ENCODE results near the gene SDK1. TPM values are rescaled to one million over a fixed set of nuclear protein-coding genes. Genes with fewer than 3 reads are reported as not detected.

SDK1 gene
- total RNA-seq, 1 donor from 2014 or later, result 3.9 TPM

DNA sequence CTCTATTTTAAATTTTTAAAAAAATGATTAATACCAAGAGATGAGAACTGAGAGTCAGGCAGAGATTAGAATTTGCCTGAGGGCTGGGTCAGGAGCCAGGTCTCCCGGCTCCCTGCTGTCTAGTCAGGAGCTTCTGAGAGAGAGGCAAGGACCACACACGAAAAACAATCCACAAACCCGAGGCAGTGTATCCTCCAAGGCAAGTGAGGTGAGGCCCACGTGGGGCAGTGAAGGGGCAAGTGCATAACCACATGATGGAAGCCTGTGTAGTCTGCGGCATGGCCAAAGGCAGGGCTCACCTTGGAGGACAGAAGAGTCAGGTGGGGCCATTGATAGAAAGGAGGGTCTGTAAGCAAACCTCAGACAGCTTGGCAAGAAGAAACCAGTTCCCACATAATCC, 839.9 kb downstream of the SDK1 start:
- H3K27me3 ChIP-seq (ENCODE audit: control insufficient read depth, insufficient read depth, low read length), result peaks cover 20% of the 10 kb centered on the region
- no peak overlapping the region for H3K4me3 ChIP-seq (ENCODE audit: low read depth, low read length)
- no peak for DNase-seq (ENCODE audit: low read depth)
- TF ChIP-seq, protein P1, sequence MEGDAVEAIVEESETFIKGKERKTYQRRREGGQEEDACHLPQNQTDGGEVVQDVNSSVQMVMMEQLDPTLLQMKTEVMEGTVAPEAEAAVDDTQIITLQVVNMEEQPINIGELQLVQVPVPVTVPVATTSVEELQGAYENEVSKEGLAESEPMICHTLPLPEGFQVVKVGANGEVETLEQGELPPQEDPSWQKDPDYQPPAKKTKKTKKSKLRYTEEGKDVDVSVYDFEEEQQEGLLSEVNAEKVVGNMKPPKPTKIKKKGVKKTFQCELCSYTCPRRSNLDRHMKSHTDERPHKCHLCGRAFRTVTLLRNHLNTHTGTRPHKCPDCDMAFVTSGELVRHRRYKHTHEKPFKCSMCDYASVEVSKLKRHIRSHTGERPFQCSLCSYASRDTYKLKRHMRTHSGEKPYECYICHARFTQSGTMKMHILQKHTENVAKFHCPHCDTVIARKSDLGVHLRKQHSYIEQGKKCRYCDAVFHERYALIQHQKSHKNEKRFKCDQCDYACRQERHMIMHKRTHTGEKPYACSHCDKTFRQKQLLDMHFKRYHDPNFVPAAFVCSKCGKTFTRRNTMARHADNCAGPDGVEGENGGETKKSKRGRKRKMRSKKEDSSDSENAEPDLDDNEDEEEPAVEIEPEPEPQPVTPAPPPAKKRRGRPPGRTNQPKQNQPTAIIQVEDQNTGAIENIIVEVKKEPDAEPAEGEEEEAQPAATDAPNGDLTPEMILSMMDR (IDR thresholded peaks at IDR 0.05; ENCODE audit: insufficient read depth, low read length, poor library complexity, severe bottlenecking), result no peak
- H3K36me3 ChIP-seq (ENCODE audit: control insufficient read depth, insufficient read depth, low read length), result peaks cover under 1% of the 10 kb centered on the region

DNA sequence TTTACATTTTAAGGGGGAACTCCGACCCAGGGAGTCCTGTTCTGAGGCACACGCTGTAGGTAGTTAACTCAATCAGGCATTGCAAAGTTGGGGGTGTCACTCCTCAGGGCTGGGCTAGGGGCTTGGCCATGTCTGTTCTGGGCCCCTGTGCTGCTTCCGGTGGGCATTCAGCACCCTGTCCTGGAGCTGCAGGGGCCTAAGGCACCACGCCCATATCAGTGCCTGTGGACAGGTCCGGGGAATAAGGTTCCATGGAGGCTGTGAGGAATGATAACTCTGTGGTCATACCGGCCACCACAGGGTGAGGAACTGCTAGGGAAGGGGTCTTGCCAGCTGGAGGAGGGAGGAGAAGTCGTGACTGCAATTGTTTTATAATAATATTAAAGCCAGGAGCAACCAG, 842.0 kb downstream of the SDK1 start:
- H3K27me3 ChIP-seq (ENCODE audit: control insufficient read depth, insufficient read depth, low read length), result peaks cover 20% of the 10 kb centered on the region
- peaks cover 1% of the 10 kb centered on the region for H3K36me3 ChIP-seq (ENCODE audit: control insufficient read depth, insufficient read depth, low read length)
- no peak for DNase-seq (ENCODE audit: low read depth)
- no peak overlapping the region for H3K4me3 ChIP-seq (ENCODE audit: low read depth, low read length)
- TF ChIP-seq, protein P1 (IDR thresholded peaks at IDR 0.05; ENCODE audit: insufficient read depth, low read length, poor library complexity, severe bottlenecking), result no peak

DNA sequence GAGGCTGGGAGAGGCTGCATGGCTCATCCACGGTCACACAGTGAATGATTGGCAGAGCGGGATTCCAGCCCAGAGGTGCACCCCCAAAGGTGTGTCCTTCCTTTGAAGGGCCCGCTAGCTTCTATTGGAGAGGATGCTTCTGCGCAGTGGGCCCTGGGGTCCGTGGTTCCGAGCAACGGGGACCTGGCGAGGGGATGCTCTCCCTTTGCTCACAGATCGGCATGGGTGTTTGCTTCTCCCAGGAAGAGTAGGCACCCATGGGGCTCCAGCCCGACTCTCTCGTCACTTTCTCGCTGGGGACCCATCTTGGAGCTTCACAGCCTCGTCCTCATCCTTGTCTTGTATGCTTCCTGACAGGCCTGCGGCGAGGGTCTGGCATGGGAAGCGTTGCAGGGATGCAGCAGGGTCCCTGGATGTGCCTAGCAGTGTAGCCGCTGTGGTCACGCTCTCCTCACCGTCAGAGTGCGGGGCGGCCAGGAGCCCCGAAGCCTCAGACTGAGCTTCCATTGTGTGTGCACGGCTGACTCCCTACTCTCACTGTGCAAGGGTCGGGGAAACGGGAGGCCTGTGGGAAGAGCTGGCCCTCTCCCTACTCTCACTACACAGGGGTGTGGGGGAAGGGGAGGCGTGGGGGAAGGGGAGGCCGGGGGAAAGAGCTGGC, 842.6 kb downstream of the SDK1 start:
- TF ChIP-seq, protein P1 (IDR thresholded peaks at IDR 0.05; ENCODE audit: insufficient read depth, low read length, poor library complexity, severe bottlenecking), result no peak
- Histone ChIP-seq H3K4me3 (ENCODE audit: low read depth, low read length) (no peak overlapping the region), H3K36me3 (ENCODE audit: control insufficient read depth, insufficient read depth, low read length) (peaks cover 1% of the 10 kb centered on the region), H3K27me3 (ENCODE audit: control insufficient read depth, insufficient read depth, low read length) (peaks cover 20% of the 10 kb centered on the region)
- DNase-seq (ENCODE audit: low read depth), result no peak

DNA sequence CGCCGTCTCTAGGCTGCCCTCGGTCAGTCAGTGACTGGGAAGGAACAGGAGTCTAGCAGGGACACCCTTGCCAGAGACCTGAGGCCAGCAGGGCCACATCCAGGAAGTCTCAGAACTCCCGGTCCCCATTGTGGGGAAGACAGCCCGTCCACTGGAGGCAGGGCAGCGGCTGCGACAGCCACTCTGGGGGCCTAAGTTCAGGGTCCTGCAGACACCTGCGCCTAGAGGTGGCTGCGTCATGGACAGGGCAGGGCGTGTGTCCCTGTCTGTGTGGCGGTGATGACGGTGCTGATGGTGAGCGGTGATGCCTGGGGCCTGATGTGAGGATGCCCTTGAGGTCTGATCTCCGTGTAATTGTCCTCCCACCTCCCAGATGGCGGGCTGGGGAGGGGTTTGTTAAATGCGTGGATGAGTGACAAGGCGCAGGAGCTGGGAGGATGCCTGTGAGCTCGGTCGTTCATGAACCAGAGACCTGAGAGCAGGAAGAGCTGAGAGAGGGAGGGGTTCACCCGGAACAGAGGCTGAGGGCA, 843.2 kb downstream of the SDK1 start:
- no peak for DNase-seq (ENCODE audit: low read depth)
- H3K4me3 ChIP-seq (ENCODE audit: low read depth, low read length), result no peak overlapping the region
- H3K36me3 ChIP-seq (ENCODE audit: control insufficient read depth, insufficient read depth, low read length), result peaks cover 1% of the 10 kb centered on the region
- peaks cover 20% of the 10 kb centered on the region for H3K27me3 ChIP-seq (ENCODE audit: control insufficient read depth, insufficient read depth, low read length)
- TF ChIP-seq, protein P1 (IDR thresholded peaks at IDR 0.05; ENCODE audit: insufficient read depth, low read length, poor library complexity, severe bottlenecking), result no peak

DNA sequence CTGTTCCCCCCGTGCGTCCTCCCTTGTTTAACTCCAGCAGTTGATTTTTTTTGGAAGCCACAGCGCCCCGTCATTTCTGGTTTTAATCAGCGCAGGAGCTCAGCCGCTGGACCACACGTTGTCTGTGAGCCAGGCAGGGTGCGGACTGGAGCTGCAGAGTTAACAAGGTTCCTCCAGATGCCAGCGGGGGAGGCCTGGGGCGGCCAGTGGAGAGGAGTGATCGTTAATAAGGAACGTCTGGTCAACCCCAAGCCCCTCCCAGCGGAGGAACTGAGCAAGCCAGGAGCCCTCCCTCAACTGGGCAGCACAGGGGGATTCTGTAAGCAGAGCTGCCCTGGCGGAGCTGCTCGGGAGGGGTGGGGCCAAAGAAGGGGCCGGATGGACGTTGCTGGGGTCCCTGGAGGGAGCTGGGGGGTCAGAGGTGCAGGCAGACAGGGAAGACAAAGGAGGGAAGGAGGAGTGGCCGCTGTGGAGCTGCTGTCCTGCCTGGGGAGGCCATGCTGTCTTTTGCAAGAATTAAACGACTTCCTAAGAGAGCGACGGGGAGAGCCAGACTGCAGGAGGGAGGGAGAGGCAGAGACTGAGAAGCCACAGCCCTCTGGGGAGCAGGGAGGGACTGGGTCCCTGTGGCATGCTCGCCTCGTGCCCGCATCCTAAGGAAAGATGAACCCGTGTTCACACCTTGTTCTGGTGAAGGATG, 843.9 kb downstream of the SDK1 start:
- peaks cover 20% of the 10 kb centered on the region for H3K27me3 ChIP-seq (ENCODE audit: control insufficient read depth, insufficient read depth, low read length)
- no peak overlapping the region for H3K4me3 ChIP-seq (ENCODE audit: low read depth, low read length)
- H3K36me3 ChIP-seq (ENCODE audit: control insufficient read depth, insufficient read depth, low read length), result peaks cover 1% of the 10 kb centered on the region
- TF ChIP-seq, protein P1 (IDR thresholded peaks at IDR 0.05; ENCODE audit: insufficient read depth, low read length, poor library complexity, severe bottlenecking), result no peak
- DNase-seq (ENCODE audit: low read depth), result no peak

Data from kidney epithelial cell (primary cell).